GM19240 (cell line): ENCODE data around the gene PDZD7.

Experiments
- DNase-seq: peaks from one replicate; pipeline ENCODE4 v3.0.0; 2011; ENCODE audit warnings: low spot score; ENCODE audit not compliant: insufficient read length

PDZD7 gene

DNA sequence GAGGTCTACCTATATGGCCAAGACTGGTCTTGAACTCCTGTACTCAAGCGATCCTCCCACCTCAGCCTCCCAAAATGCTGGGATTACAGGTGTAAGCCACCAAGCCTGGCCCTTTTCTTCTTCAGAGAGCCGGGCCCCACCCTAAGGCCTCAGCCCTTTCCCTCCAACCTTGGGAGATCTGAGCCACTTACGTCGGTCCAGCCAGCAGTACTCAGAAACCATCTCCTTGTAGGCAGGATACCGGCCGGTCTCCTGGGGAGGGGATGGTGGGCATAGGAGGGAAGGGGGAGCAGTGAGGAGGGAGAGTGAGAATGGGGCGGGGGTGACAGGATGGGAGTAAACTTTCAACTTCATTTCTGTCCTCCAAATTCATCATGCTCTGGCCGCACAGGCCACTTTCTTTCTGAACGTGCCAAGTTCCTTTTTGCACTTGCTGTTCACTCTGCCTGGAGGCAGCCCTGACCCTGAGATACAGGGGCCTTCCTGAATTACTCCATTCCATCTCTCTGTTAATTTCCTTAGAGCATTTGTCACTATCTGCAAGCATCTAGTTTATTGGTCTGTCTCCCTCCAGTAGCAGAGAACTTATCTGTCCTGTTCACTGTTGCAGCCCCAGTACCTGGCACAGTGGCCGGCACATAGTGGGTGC is 10.4 kb downstream of the PDZD7 start:
- DNase-seq: no peak

- DNase-seq: no peak
Observed at GRCh38 chr10:101019440-101019703, 11.6 kb downstream of the PDZD7 start.

GRCh38 chr10:101018600-101019439 is 12.1 kb downstream of the PDZD7 start:
- no peak for DNase-seq

- DNase-seq: no peak
Observed at GRCh38 chr10:101018118-101018599, 12.8 kb downstream of the PDZD7 start.

DNA sequence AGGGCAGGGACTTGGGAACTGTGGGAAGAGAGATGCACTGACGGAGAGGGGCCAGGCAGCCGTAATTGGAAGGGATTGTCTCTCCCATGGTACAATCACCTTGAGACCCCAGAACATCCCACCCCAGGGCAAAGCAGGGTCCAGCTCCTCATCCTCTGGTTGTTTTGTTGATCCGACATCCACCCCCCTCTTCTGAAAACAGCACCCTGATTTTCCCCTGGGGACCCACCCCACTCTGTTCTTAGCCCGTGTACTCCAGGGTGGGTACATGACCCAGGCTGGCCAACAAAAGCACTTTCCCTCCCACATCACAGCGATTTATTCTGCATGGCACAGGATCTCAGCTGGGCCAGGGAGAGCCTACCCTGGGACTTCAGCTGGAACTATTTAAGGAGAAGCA is 14.1 kb downstream of the PDZD7 start:
- DNase-seq: no peak

DNA sequence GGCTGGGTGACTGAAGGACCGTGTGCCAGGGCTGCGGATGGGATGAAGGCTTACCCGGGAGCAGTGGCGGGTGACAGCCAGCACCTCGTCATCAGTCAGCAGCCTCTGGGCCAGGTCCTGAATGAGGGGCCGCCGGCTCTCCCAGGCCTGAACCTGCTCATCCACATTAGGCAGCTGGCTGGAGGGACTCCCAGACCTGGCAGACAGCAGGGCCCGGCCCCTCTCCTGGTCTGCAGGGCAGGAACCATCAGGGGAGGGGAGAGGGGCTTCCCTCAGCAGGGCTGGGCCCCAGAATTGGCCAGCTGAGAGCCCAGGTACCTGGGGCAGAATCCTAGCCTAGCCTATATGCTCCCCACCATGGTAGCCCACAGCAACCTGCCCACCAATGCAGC is 15.4 kb downstream of the PDZD7 start:
- DNase-seq: no peak

GRCh38 chr10:101014966-101015581 is 15.9 kb downstream of the PDZD7 start:
- DNase-seq: no peak

DNA sequence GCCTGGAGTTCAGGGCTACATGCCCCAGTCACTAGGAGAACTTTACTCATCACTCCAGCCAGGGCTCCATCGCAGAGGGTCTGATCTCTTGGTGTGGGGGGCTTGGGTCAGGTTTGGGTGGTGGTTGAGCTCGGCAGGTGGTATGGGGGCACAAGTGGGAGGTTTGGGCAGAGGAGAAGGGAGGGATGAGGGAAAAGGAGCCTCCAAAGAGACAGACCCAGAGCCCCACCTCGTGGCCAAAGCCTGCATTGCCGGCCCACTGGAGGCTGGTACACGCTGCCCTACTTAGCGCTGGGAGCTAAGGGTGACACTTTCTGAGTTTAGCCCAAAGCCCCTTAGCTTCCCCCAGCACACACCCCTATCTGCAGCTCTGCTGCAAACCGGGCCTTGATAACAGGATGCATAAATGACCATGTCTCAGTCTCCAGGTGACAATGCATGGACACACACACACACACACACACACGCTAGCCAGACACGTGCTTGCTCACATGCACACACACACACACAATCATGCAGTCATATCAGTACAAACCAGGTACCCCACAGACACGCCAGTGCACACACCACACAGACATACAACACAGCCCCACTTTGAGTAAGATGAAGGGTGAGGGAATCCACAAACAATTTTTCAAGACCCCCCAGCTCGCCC is 16.6 kb downstream of the PDZD7 start:
- DNase-seq: peak; percentile 91

DNA sequence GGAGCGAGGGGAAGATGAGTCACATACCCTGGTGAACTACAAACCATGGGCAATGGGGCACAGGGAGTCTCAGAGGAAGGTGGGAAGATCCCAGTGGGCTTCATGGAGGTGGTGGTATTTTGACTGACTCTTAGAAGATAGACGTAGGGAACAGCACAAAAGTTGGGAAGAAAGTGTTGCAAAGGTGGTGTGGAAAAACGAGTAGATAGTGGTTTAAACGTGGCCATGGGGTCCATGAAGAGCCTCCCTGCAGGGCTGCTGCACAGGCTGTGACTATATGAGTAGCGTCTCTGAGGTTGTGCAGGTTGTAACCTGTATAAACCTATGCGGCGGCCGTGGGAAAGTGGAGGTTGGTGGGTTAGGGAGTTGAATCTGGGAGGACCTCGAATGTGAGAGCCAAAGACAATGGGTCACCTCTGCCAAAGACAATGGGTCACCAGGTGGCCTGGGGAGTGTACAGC is 17.5 kb downstream of the PDZD7 start:
- no peak for DNase-seq

GRCh38 chr10:101012525-101013364 is 18.2 kb downstream of the PDZD7 start:
- DNase-seq: peak; percentile 94

DNA sequence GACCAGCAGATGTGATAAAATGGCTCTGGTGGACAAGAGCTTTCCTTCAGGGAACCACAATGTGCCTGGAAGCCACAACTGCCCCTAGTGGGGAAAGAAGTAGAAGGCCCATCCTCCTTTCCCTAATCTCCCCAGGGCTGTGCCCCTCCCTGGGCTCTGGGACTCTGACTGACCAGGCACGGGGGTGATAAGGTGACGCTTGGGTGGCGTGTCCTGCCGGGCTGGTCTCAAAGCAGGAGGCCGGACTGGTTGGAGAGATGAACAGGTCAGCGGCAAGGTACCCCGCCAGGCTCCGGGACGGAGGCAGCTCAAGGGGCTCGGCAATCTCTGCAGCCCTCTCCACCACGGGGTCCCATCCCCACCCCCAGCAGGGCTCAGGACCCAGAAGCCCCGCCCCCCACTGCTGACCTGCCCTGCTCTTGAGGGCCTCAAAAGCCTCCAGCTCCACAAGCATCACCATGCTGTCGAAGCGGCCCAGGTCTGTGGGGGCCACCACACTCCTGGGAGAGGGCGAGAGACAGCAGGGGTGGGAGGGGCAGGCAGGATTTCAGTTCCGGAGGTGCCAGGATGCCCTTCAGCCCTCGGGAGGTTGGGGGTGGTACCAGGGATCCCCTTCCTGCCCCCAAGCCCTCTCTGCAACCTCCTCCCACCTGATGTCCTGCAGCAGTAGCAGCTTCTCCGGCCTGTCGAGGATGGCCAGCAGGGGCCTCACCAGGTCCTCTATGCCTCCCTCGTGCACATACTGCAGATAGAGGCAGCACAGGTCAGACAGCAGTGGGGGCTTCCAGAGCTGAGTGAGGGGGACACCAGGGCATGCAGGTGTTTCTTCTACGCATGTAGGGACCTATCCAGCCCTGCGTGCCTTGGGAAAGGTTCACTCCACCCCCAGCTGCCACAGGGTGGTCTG is 19.2 kb downstream of the PDZD7 start:
- no peak for DNase-seq

- DNase-seq: no peak
Observed at GRCh38 chr10:101010329-101010728, 20.6 kb downstream of the PDZD7 start.

- no peak for DNase-seq
Observed at GRCh38 chr10:101008823-101009423, 22.0 kb downstream of the PDZD7 start.

DNA sequence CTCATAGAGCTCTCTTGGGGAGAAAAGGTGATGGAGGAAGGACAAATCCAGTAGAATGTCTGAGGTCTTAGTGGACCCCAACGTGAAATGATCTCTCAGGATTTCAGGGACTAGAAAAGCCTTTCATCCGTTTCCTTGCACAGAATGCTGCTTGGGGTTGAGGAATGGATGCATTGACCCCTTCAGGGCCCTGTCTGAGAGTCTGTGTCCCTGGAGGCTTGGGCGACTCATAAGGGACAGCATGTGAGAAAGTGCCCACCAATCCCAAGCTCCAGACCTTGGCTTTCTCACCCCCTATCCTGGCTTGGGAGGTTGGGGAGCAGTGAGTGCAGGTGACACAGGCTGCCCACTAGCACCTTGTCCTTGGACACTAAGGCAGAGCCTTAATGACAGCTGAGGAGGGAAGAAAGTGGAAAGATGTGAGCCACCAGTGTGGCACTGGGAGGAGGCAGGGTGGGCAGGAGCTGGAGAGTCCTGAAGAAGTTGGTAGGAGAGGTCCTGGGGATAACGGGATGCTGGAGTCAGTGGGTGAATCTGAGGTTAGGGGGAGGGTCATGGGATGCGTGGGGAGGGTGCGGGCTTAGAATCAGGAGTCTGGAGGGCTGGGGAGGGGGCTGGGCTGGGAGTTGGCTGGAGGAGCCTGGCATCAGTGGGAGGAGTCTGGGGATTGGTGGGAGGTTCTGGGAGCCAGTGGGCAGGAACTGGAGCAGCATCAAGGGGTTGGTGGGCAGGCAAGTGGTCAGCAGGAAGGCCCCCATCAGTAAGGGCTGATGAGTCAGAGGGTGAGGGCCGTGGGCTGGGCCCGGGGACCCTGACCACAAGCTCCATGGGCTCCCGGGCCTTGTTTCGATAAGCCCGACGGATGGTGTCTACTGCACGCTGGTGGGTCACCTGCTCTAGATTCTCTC is 22.8 kb downstream of the PDZD7 start:
- DNase-seq: no peak

DNA sequence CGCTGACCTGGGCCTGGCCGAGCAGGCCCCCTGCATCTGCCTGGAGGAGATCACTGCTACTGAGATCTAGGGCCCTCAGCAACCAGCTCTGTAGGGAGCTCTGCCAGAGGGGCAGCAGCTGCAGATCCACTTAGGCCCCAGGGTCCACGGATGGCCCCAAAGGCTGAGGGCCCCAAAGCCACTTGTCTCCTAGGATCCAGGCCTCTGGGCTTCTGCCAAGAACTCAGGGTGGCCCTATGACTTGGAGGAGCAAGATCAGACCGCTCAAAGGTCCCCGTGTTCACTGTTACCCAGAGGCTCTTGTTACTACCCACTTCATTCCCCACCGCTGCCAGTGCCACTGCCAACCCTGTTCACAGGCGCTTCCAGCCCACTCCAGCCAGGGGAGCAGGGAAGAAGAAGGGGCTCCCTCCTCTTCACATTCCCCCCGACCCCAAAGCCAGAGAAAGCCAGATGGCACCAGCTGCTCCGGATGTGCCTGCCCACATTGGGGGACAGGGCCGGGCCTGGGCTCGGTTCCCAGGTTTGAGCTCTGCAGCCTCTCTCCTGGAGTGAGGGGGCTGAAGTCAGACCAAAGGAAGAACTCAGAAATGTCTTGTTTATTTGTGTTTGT is 23.7 kb downstream of the PDZD7 start:
- no peak for DNase-seq

DNA sequence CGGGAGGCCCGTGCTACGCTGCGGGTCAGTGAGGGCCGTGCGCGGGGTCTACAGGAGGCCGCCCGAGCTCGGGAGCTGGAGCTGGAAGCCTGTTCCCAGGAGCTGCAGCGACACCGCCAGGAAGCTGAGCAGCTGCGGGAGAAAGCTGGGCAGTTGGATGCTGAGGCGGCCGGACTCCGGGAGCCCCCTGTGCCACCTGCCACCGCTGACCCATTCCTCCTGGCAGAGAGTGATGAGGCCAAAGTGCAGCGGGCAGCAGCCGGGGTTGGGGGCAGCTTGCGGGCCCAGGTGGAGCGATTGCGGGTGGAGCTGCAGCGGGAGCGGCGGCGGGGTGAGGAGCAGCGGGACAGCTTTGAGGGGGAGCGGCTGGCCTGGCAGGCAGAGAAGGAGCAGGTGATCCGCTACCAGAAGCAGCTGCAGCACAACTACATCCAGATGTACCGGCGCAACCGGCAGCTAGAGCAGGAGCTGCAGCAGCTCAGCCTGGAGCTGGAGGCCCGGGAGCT is 24.3 kb downstream of the PDZD7 start:
- DNase-seq: no peak

GRCh38 chr10:101005869-101006567 is 24.9 kb downstream of the PDZD7 start:
- DNase-seq: no peak
